H1 (cell line): ENCODE results near the gene PAEP. TPM values are rescaled to one million over a fixed set of nuclear protein-coding genes. Genes with fewer than 3 reads are reported as not detected.

Experiments used
- GABPA ChIP-seq: IDR thresholded peaks from 2 replicates; pipeline ENCODE4 v1.6.1; 2011; ENCODE audit warnings: mild to moderate bottlenecking, low read length, moderate library complexity, borderline replicate concordance; ENCODE audit not compliant: insufficient read depth
- SP2 ChIP-seq: IDR thresholded peaks from 2 replicates; pipeline ENCODE4 v1.6.1; 2012; ENCODE audit warnings: mild to moderate bottlenecking, low read length, inconsistent platforms
- TBP ChIP-seq: IDR thresholded peaks from 2 replicates; pipeline ENCODE4 v1.6.1; 2011; ENCODE audit warnings: low read depth, low read length, improper control_type of control experiment
- YY1 ChIP-seq: IDR thresholded peaks from 2 replicates; pipeline ENCODE4 v1.6.1; 2011; ENCODE audit warnings: low read depth, mild to moderate bottlenecking, low read length
- polyA plus RNA-seq, 7 experiments: library from polyadenylated mRNA; depleted of rRNA in 3 of 7; stranded (reverse) in 5 of 7; unstranded in 2 of 7; fragments of >200 nt in 5 of 7; fragments of 200-250 nt in 2 of 7; gene quantifications; 1 replicate in 5 of 7; 2 replicates in 1 of 7; 4 replicates in 1 of 7; pipeline versions ENCODE4 v1.2.1 to v1.2.3, GENCODE V29; 2011 to 2013; ENCODE audit warnings: missing spikeins in 2 of 7, mixed read lengths in 2 of 7
- total RNA-seq: library from RNA; stranded (reverse); fragmentation: NEBNext Ultra II Directional; extraction: Animal tissue kit (Norgen Biotek cat#: 25700); gene quantifications from 2 replicates; pipeline ENCODE4 v1.2.1, GENCODE V29; 2021

PAEP gene
- total and polyA plus RNA-seq, 2 of the 8 experiments (the other 6 are each of a cell fraction or from before 2014, with no cell fraction given): not detected

- TF ChIP-seq TBP: no peak
- TF ChIP-seq SP2: no peak
- no peak for TF ChIP-seq GABPA
- TF ChIP-seq YY1: no peak
These were observed 39.2 kb upstream of the PAEP start (continued) for GRCh38 chr9:135522137-135522877.
